ENCODE data around the gene MAP4K4. TPM values are rescaled to one million over a fixed set of nuclear protein-coding genes. Genes with fewer than 3 reads are reported as not detected.

MAP4K4 gene
- total RNA-seq, 1 donor from 2014 or later = 115 TPM

DNA sequence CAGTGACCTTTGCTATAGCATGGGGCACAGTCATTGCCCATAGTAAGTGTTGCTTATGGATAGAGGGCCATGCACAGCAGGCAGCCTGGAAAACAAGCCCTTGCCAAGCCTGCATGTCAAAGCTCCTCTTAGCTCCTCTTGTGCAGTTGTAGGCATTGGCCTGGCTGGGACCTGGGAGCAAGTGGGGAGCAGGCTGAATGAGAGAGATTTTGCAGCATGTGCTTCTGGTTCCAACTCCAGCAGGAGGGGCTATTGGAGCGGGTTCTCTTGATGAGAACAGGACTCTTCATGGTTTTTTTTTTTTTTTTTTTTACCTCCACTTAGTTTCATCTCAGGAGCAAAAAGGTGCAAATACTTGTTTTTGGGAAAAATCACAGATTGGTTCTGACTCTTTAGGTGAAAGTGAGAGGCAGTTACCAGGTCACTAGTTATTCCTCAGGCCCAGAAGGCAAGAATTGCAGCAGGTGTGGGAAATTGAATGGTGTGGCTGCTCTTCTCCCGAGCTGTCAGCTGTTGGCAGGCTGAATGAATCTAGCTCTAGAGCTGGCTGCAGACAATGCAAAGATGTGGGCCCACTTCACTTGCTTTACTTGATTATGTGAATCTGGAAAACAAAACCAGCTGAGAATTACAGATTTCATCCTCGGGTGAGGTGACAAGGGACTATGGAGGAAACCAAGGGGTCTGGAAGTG, 95.9 kb downstream of the MAP4K4 start:
- no peak overlapping the region for H3K4me3 ChIP-seq (ENCODE audit: low read depth, low read length)
- no peak for DNase-seq (ENCODE audit: low read depth)
- TF ChIP-seq, protein P1, sequence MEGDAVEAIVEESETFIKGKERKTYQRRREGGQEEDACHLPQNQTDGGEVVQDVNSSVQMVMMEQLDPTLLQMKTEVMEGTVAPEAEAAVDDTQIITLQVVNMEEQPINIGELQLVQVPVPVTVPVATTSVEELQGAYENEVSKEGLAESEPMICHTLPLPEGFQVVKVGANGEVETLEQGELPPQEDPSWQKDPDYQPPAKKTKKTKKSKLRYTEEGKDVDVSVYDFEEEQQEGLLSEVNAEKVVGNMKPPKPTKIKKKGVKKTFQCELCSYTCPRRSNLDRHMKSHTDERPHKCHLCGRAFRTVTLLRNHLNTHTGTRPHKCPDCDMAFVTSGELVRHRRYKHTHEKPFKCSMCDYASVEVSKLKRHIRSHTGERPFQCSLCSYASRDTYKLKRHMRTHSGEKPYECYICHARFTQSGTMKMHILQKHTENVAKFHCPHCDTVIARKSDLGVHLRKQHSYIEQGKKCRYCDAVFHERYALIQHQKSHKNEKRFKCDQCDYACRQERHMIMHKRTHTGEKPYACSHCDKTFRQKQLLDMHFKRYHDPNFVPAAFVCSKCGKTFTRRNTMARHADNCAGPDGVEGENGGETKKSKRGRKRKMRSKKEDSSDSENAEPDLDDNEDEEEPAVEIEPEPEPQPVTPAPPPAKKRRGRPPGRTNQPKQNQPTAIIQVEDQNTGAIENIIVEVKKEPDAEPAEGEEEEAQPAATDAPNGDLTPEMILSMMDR (conservative IDR thresholded peaks at IDR 0.05; ENCODE audit: low read depth, low read length) = peak; percentile 34

- no peak overlapping the region for H3K4me3 ChIP-seq (ENCODE audit: low read depth, low read length)
- TF ChIP-seq, protein P1 (conservative IDR thresholded peaks at IDR 0.05; ENCODE audit: low read depth, low read length) = no peak
- DNase-seq (ENCODE audit: low read depth) = no peak
Observed at GRCh38 chr2:101794141-101794540, 96.6 kb downstream of the MAP4K4 start.

DNA sequence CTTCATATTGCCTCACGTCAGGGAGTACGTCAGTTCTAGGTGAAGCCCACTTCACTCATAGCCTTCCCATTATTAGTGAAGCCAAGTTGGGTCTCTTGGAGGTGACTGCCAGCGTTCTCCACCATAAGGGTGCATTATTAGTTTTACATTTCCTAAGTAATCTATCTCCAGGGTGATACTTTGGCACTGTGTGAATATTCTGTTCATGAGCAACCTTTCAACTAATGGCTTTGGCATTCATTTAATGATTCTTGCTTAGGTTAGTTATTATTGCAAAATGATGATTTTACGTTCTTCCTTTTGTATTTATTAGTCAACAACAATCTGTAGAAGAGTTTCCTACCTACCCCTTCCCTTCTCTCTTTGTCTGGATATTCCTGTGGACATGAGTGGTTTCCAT, 97.5 kb downstream of the MAP4K4 start:
- TF ChIP-seq, protein P1 (conservative IDR thresholded peaks at IDR 0.05; ENCODE audit: low read depth, low read length) = no peak
- no peak for DNase-seq (ENCODE audit: low read depth)
- no peak overlapping the region for H3K4me3 ChIP-seq (ENCODE audit: low read depth, low read length)

GRCh38 chr2:101796825-101797600, 99.5 kb downstream of the MAP4K4 start:
- no peak overlapping the region for H3K4me3 ChIP-seq (ENCODE audit: low read depth, low read length)
- TF ChIP-seq, protein P1 (conservative IDR thresholded peaks at IDR 0.05; ENCODE audit: low read depth, low read length) = no peak
- no peak for DNase-seq (ENCODE audit: low read depth)

DNA sequence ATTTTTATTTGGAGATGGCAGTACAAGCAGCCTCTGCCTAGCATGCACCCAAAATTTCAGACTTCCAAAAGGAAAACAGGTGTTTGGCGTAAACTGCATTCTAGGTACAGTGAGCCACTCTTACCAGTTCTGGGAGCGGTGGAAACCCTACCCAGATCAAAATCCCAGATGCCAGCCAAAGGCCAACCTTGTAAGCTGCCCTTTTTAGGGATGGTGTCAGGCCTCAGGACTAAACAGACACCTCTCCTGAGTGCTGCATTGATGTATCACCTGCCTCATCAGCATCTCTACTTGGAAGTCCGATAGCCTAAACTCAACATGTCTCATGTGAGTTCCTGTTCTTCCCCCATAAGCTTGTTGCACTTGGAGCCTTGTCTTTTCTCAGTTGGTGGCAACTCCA, 104.0 kb downstream of the MAP4K4 start:
- H3K4me3 ChIP-seq (ENCODE audit: low read depth, low read length) = no peak overlapping the region
- no peak for DNase-seq (ENCODE audit: low read depth)
- TF ChIP-seq, protein P1 (conservative IDR thresholded peaks at IDR 0.05; ENCODE audit: low read depth, low read length) = no peak

DNA sequence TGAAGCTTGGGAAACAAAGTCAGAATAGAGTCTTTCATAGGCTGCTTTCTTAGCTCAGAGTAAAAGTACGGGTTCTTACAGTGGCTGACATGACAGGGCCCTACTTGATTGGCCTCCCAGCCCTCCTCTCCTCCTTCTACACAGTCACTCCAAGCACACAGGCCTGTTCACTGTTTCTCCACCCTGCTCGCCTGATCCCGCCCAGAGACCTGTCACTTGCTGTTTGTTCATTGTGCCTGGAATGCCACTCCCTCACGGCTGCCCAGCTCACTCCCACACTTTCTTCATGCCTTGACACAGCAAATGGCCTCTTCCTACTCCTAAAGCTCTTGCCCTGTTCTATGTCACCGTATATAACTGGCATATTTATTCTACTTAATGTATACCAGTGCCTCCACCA, 104.8 kb downstream of the MAP4K4 start:
- DNase-seq (ENCODE audit: low read depth) = no peak
- TF ChIP-seq, protein P1 (conservative IDR thresholded peaks at IDR 0.05; ENCODE audit: low read depth, low read length) = no peak
- H3K4me3 ChIP-seq (ENCODE audit: low read depth, low read length) = no peak overlapping the region

Data from epithelial cell of proximal tubule (primary cell).